Nephron (organoid): Measurements from ENCODE around the gene CBX7.
A peak's percentile ranks its signal among the peaks of the same experiment; 100 is the strongest.

Source experiments
- H3K27ac Mint-ChIP-seq, 3 experiments: 2 replicates each; pipeline ENCODE4 v1.8.0; 2020; ENCODE audit warnings: mixed read lengths in 3 of 3, mild to moderate bottlenecking in 2 of 3, moderate library complexity in 1 of 3
- H3K27me3 Mint-ChIP-seq: 2 replicates; pipeline ENCODE4 v1.8.0; 2021; ENCODE audit warnings: low read depth, mild to moderate bottlenecking, moderate library complexity, mixed read lengths
- H3K36me3 Mint-ChIP-seq: 2 replicates; pipeline ENCODE4 v1.8.0; 2020; ENCODE audit warnings: low read depth, mixed read lengths
- H3K4me1 Mint-ChIP-seq: 2 replicates; pipeline ENCODE4 v1.8.0; 2020; ENCODE audit warnings: mixed read lengths
- H3K4me3 Mint-ChIP-seq, 3 experiments: 2 replicates each; pipeline ENCODE4 v1.8.0; 2020; ENCODE audit warnings: mild to moderate bottlenecking in 3 of 3, mixed read lengths in 3 of 3, moderate library complexity in 2 of 3
- H3K9me3 Mint-ChIP-seq: 2 replicates; pipeline ENCODE4 v1.8.0; 2020; ENCODE audit warnings: mixed read lengths
- CTCF ChIP-seq, 3 experiments: fragments of 200-600 bp; sonication (generic); IDR thresholded peaks; one replicate each; pipeline ENCODE4 v1.5.0; 2021; ENCODE audit warnings: antibody characterized with exemption in 3 of 3; ENCODE audit not compliant: unreplicated experiment in 3 of 3

Gene CBX7

GRCh38 chr22:39146256-39147101 is 6.0 kb downstream of the CBX7 start:
- H3K4me3 Mint-ChIP-seq = peak overlapping the region; percentile 80 to 88 (median 83)
- no peaks in the 10 kb centered on the region for H3K36me3 Mint-ChIP-seq
- H3K27me3 Mint-ChIP-seq = peaks cover 11% of the 10 kb centered on the region
- H3K9me3 Mint-ChIP-seq = no peaks in the 10 kb centered on the region
- H3K4me1 Mint-ChIP-seq = peaks cover 6% of the 10 kb centered on the region
- peak overlapping the region in 2 of 3 experiments; percentile 68 to 70 for H3K27ac Mint-ChIP-seq
- TF ChIP-seq CTCF (IDR thresholded peaks at IDR 0.05; ENCODE audit: unreplicated experiment in 3 of 3) = no peak

- Mint-ChIP-seq H3K27me3 (no peaks in the 10 kb centered on the region), H3K36me3 (no peaks in the 10 kb centered on the region), H3K9me3 (no peaks in the 10 kb centered on the region), H3K4me3 (peak overlapping the region; percentile 72 to 85 (median 77)), H3K27ac (no peak overlapping the region), H3K4me1 (no peaks in the 10 kb centered on the region)
- TF ChIP-seq CTCF (IDR thresholded peaks at IDR 0.05; ENCODE audit: unreplicated experiment in 3 of 3) = no peak
These were observed 8.2 kb downstream of the CBX7 start for GRCh38 chr22:39144101-39144767.

- H3K27ac Mint-ChIP-seq = no peak overlapping the region
- TF ChIP-seq CTCF (IDR thresholded peaks at IDR 0.05; ENCODE audit: unreplicated experiment in 3 of 3) = no peak
- no peak overlapping the region for H3K4me3 Mint-ChIP-seq
- no peaks in the 10 kb centered on the region for H3K27me3 Mint-ChIP-seq
- H3K36me3 Mint-ChIP-seq = no peaks in the 10 kb centered on the region
- no peaks in the 10 kb centered on the region for H3K9me3 Mint-ChIP-seq
- H3K4me1 Mint-ChIP-seq = no peaks in the 10 kb centered on the region
These were observed 10.3 kb downstream of the CBX7 start for GRCh38 chr22:39142088-39142680.

GRCh38 chr22:39139933-39140332 is 12.5 kb downstream of the CBX7 start:
- TF ChIP-seq CTCF (IDR thresholded peaks at IDR 0.05; ENCODE audit: unreplicated experiment in 3 of 3) = no peak
- no peaks in the 10 kb centered on the region for H3K27me3 Mint-ChIP-seq
- H3K27ac Mint-ChIP-seq = no peak overlapping the region
- no peaks in the 10 kb centered on the region for H3K9me3 Mint-ChIP-seq
- H3K4me3 Mint-ChIP-seq = no peak overlapping the region
- no peaks in the 10 kb centered on the region for H3K36me3 Mint-ChIP-seq
- H3K4me1 Mint-ChIP-seq = no peaks in the 10 kb centered on the region

GRCh38 chr22:39138357-39138997 is 14.0 kb downstream of the CBX7 start:
- Mint-ChIP-seq H3K4me1 (no peaks in the 10 kb centered on the region), H3K4me3 (no peak overlapping the region), H3K9me3 (no peaks in the 10 kb centered on the region), H3K36me3 (no peaks in the 10 kb centered on the region), H3K27ac (no peak overlapping the region), H3K27me3 (no peaks in the 10 kb centered on the region)
- no peak for TF ChIP-seq CTCF (IDR thresholded peaks at IDR 0.05; ENCODE audit: unreplicated experiment in 3 of 3)
